KMS-11 (cell line): Measurements from ENCODE around the gene APOBEC3B.

Experiments
- H2AFZ ChIP-seq: fragments of 200-600 bp; sonication (generic); 2 replicates; pipeline ENCODE4 v1.6.1; 2016; ENCODE audit warnings: antibody characterized with exemption, mixed run types, low read depth
- H3K27ac ChIP-seq: fragments of 200-600 bp; sonication (generic); 2 replicates; pipeline ENCODE4 v1.6.1; 2016; ENCODE audit warnings: mild to moderate bottlenecking, mixed run types
- H3K27me3 ChIP-seq: fragments of 200-600 bp; sonication (generic); 2 replicates; pipeline ENCODE4 v1.6.1; 2017; ENCODE audit warnings: mild to moderate bottlenecking, low read depth, mixed run types, moderate library complexity; ENCODE audit not compliant: insufficient read depth
- H3K36me3 ChIP-seq: fragments of 200-600 bp; sonication (generic); 2 replicates; pipeline ENCODE4 v1.6.1; 2017; ENCODE audit warnings: mild to moderate bottlenecking, mixed run types; ENCODE audit not compliant: insufficient read depth
- H3K4me1 ChIP-seq: fragments of 200-600 bp; sonication (generic); 2 replicates; pipeline ENCODE4 v1.6.1; 2016; ENCODE audit warnings: mild to moderate bottlenecking, low read depth, mixed run types; ENCODE audit not compliant: poor library complexity, severe bottlenecking
- H3K4me2 ChIP-seq: fragments of 200-600 bp; sonication (generic); 2 replicates; pipeline ENCODE4 v1.7.0; 2016; ENCODE audit warnings: mild to moderate bottlenecking, mixed run types
- H3K4me3 ChIP-seq: fragments of 200-600 bp; sonication (generic); IDR thresholded peaks from 2 replicates; pipeline ENCODE4 v1.6.1; 2017; ENCODE audit warnings: low read depth, low read length, mixed read lengths; ENCODE audit not compliant: insufficient read depth
- H3K79me2 ChIP-seq: fragments of 200-600 bp; sonication (generic); 2 replicates; pipeline ENCODE4 v1.6.1; 2016; ENCODE audit warnings: low read depth, mixed run types; ENCODE audit not compliant: insufficient read depth
- H3K9ac ChIP-seq: fragments of 200-600 bp; sonication (generic); 2 replicates; pipeline ENCODE4 v1.6.1; 2016; ENCODE audit warnings: mild to moderate bottlenecking, mixed run types
- H4K20me1 ChIP-seq: fragments of 200-600 bp; sonication (generic); 2 replicates; pipeline ENCODE4 v1.6.1; 2016; ENCODE audit warnings: mild to moderate bottlenecking, mixed run types; ENCODE audit not compliant: insufficient read depth
- TF ChIP-seq, protein P1 (sequence below): fragments of 200-600 bp; sonication (generic); conservative IDR thresholded peaks from 2 replicates; pipeline ENCODE4 v1.6.1; 2017; ENCODE audit warnings: low read depth, mild to moderate bottlenecking, antibody characterized with exemption, low read length, moderate library complexity, mixed read lengths

Gene APOBEC3B

DNA sequence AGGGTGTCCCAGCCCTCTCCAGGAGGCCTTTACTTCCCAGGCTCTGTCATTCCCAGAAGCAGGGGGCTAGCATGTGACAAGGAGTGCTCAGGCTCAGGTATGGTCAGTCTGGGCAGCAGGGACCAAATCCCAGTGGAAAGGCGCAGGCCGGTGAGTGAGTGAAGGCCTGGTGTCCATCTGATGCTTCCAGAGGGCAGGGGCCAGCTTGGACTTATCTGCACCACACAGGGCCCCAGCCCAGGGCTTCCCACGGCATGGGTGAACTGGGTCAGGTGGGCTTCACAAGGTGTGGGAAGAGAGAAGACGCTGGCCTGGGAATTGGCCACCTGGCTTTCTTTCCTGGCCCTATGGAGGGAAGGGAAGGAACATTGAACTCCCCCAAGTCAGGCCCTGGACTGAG lies 45.1 kb upstream of the APOBEC3B start:
- no peaks in the 10 kb centered on the region for H3K79me2 ChIP-seq
- no peak overlapping the region for H3K27ac ChIP-seq
- H3K27me3 ChIP-seq: peaks cover 4% of the 10 kb centered on the region; the same call in 1 of the 2 replicates
- H3K4me2 ChIP-seq: no peak overlapping the region
- no peak overlapping the region for H3K4me3 ChIP-seq
- TF ChIP-seq, protein P1, sequence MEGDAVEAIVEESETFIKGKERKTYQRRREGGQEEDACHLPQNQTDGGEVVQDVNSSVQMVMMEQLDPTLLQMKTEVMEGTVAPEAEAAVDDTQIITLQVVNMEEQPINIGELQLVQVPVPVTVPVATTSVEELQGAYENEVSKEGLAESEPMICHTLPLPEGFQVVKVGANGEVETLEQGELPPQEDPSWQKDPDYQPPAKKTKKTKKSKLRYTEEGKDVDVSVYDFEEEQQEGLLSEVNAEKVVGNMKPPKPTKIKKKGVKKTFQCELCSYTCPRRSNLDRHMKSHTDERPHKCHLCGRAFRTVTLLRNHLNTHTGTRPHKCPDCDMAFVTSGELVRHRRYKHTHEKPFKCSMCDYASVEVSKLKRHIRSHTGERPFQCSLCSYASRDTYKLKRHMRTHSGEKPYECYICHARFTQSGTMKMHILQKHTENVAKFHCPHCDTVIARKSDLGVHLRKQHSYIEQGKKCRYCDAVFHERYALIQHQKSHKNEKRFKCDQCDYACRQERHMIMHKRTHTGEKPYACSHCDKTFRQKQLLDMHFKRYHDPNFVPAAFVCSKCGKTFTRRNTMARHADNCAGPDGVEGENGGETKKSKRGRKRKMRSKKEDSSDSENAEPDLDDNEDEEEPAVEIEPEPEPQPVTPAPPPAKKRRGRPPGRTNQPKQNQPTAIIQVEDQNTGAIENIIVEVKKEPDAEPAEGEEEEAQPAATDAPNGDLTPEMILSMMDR: no peak
- H3K36me3 ChIP-seq: no peaks in the 10 kb centered on the region
- H2AFZ ChIP-seq: no peak overlapping the region
- no peaks in the 10 kb centered on the region for H4K20me1 ChIP-seq
- H3K9ac ChIP-seq: no peak overlapping the region
- H3K4me1 ChIP-seq: peaks cover 14% of the 10 kb centered on the region

DNA sequence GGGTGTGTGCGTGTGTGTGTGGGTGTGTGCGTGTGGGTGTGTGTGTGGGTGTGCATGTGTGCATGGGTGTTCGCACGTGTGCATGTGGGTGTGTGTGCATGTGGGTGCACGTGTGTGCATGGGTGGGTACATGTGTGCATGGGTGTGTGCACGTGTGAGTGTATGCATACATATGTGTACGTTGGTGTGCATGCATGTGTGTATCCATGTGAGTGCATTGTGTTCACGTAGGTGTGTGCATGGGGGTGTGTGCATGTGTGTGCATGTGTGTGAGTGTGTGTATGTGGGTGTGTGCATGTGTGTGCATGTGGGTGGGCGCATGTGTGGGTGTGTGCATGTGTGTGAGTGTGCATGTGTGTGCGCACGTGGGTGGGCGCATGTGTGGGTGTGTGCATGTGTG lies 44.6 kb upstream of the APOBEC3B start:
- Histone ChIP-seq H2AFZ (no peak overlapping the region), H3K4me3 (no peak overlapping the region), H3K4me2 (no peak overlapping the region), H3K36me3 (no peaks in the 10 kb centered on the region), H3K4me1 (peaks cover 18% of the 10 kb centered on the region), H3K79me2 (no peaks in the 10 kb centered on the region), H4K20me1 (no peaks in the 10 kb centered on the region), H3K27ac (no peak overlapping the region), H3K9ac (no peak overlapping the region), H3K27me3 (peaks cover 9% of the 10 kb centered on the region; the same call in 1 of the 2 replicates)
- TF ChIP-seq, protein P1: no peak

DNA sequence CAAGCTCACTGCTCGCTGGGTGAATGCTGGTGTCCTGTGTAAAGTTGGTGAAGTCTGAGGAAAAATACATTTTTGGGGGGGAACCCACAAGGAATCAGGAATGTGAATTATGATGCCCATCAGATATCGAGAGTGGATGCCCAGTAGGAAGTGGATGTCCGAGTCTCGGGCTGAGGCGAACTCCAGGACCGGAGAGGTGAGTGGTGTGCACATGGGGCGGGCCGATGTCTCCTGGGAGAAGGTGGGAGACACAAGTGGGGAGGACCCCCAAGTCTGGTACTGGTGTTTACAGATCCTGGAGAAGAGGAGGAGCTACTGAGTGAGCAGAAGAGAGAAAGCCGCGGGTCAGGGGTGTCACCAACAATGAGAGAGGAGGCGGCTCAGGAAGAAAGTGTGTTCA lies 43.9 kb upstream of the APOBEC3B start:
- Histone ChIP-seq H3K27ac (no peak overlapping the region), H2AFZ (no peak overlapping the region), H3K4me2 (no peak overlapping the region), H3K4me3 (no peak overlapping the region), H3K9ac (no peak overlapping the region), H3K36me3 (no peaks in the 10 kb centered on the region), H3K79me2 (no peaks in the 10 kb centered on the region), H3K27me3 (peaks cover 16% of the 10 kb centered on the region; the same call in 1 of the 2 replicates), H4K20me1 (no peaks in the 10 kb centered on the region), H3K4me1 (peaks cover 18% of the 10 kb centered on the region)
- TF ChIP-seq, protein P1: no peak

DNA sequence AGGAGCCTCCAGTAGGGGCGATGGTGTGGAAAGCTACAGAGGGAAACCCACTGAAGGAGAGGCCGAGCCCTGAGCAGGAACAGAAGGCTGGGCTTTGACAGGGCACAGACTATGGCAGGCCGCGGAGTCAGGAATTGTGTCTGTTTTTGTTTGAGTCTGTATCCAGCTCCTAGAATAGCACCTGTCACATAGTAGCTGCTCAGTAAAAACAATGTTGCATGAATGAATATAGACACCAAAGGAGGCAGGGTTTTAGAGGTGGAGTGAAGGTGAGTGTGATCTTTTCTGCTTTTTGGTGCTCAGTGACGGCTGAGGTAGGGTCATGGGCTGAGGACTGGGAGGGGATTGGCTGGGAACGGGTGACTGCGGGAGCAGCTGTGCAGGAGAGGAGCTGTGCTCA lies 43.2 kb upstream of the APOBEC3B start:
- H4K20me1 ChIP-seq: no peaks in the 10 kb centered on the region
- peaks cover 22% of the 10 kb centered on the region; the same call in 1 of the 2 replicates for H3K27me3 ChIP-seq
- no peak overlapping the region for H2AFZ ChIP-seq
- H3K4me1 ChIP-seq: peaks cover 18% of the 10 kb centered on the region
- no peaks in the 10 kb centered on the region for H3K36me3 ChIP-seq
- H3K79me2 ChIP-seq: no peaks in the 10 kb centered on the region
- H3K4me3 ChIP-seq: no peak overlapping the region
- no peak overlapping the region for H3K27ac ChIP-seq
- no peak overlapping the region for H3K4me2 ChIP-seq
- no peak overlapping the region for H3K9ac ChIP-seq
- TF ChIP-seq, protein P1: no peak
